GM21717 (cell line): ENCODE results near the gene UVSSA.
"Not testable (repeated sequence)": the region's sequence is repeated elsewhere in the genome, so short reads cannot be mapped to it uniquely, and the experiment has no call there.

Experiments
- ATAC-seq: cut with Tn5 transposase; IDR thresholded peaks from one replicate; pipeline ENCODE4 v1.9.1; 2021; ENCODE audit warnings: mild to moderate bottlenecking, moderate library complexity; ENCODE audit not compliant: unreplicated experiment

The UVSSA gene

GRCh38 chr4:1375761-1376322, 28.8 kb downstream of the UVSSA start:
- ATAC-seq: no peak

- ATAC-seq: no peak
Observed at GRCh38 chr4:1376391-1376840, 29.4 kb downstream of the UVSSA start.

- ATAC-seq: no peak
Observed at GRCh38 chr4:1376841-1377605, 30.0 kb downstream of the UVSSA start.

GRCh38 chr4:1377606-1378261, 30.7 kb downstream of the UVSSA start:
- no peak for ATAC-seq

GRCh38 chr4:1378559-1379231, 31.7 kb downstream of the UVSSA start:
- no peak for ATAC-seq

GRCh38 chr4:1379351-1379781, 32.4 kb downstream of the UVSSA start:
- ATAC-seq: no peak

- ATAC-seq: no peak
Observed at GRCh38 chr4:1379801-1380331, 32.9 kb downstream of the UVSSA start.

- ATAC-seq: no peak
Observed at GRCh38 chr4:1380368-1381151, 33.6 kb downstream of the UVSSA start.

GRCh38 chr4:1381181-1381621, 34.2 kb downstream of the UVSSA start:
- ATAC-seq: no peak

GRCh38 chr4:1381944-1382541, 35.0 kb downstream of the UVSSA start:
- no peak for ATAC-seq

GRCh38 chr4:1382776-1383727, 36.0 kb downstream of the UVSSA start:
- no peak for ATAC-seq

- no peak for ATAC-seq
Observed at GRCh38 chr4:1383728-1384591, 37.0 kb downstream of the UVSSA start.

- ATAC-seq: no peak
Observed at GRCh38 chr4:1384675-1385372, 37.8 kb downstream of the UVSSA start.

- no peak for ATAC-seq
Observed at GRCh38 chr4:1385373-1386340, 38.6 kb downstream of the UVSSA start.

- not testable (repeated sequence) for ATAC-seq
Observed at GRCh38 chr4:1393363-1393762, 46.4 kb downstream of the UVSSA start.

- ATAC-seq: no peak
Observed at GRCh38 chr4:1393866-1394265, 46.9 kb downstream of the UVSSA start.
